Measurements from ENCODE around the gene IFI16. TPM values are rescaled to one million over a fixed set of nuclear protein-coding genes. Genes with fewer than 3 reads are reported as not detected.
"Not testable (repeated sequence)": the region's sequence is repeated elsewhere in the genome, so short reads cannot be mapped to it uniquely, and the experiment has no call there.

The IFI16 gene
- total RNA-seq, 1 donor from 2014 or later: 34.0 TPM

DNA sequence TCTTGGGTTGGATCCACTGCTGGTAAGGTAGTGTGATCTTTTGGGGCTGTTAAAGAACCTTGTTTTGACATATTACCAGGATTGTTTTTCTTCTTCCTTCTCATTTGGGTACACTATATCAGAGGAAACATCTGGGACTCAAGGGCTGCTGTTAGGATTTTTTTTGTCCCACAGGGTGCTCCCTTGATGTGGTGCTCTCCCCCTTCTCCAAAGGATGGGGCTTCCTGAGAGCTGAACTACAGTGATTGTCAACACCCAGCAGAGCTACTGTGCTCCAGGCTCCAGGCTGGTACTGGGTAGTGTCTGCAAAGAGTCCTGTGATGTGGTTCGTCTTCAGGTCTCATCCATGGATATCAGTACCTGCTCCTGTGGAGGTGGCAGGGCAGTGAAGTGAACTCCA is 20.6 kb downstream of the IFI16 start:
- DNase-seq (ENCODE audit: low read depth) (no peak), FAIRE-seq (no peak)
- H3K4me3 ChIP-seq (ENCODE audit: low read depth, low read length): no peak overlapping the region
- H3K27me3 ChIP-seq (ENCODE audit: control insufficient read depth, insufficient read depth, low read length): no peaks in the 10 kb centered on the region
- TF ChIP-seq, protein P1, sequence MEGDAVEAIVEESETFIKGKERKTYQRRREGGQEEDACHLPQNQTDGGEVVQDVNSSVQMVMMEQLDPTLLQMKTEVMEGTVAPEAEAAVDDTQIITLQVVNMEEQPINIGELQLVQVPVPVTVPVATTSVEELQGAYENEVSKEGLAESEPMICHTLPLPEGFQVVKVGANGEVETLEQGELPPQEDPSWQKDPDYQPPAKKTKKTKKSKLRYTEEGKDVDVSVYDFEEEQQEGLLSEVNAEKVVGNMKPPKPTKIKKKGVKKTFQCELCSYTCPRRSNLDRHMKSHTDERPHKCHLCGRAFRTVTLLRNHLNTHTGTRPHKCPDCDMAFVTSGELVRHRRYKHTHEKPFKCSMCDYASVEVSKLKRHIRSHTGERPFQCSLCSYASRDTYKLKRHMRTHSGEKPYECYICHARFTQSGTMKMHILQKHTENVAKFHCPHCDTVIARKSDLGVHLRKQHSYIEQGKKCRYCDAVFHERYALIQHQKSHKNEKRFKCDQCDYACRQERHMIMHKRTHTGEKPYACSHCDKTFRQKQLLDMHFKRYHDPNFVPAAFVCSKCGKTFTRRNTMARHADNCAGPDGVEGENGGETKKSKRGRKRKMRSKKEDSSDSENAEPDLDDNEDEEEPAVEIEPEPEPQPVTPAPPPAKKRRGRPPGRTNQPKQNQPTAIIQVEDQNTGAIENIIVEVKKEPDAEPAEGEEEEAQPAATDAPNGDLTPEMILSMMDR (IDR thresholded peaks at IDR 0.05; ENCODE audit: insufficient read depth, low read length, severe bottlenecking): no peak
- peaks cover 10% of the 10 kb centered on the region for H3K36me3 ChIP-seq (ENCODE audit: control insufficient read depth, insufficient read depth, low read length)

DNA sequence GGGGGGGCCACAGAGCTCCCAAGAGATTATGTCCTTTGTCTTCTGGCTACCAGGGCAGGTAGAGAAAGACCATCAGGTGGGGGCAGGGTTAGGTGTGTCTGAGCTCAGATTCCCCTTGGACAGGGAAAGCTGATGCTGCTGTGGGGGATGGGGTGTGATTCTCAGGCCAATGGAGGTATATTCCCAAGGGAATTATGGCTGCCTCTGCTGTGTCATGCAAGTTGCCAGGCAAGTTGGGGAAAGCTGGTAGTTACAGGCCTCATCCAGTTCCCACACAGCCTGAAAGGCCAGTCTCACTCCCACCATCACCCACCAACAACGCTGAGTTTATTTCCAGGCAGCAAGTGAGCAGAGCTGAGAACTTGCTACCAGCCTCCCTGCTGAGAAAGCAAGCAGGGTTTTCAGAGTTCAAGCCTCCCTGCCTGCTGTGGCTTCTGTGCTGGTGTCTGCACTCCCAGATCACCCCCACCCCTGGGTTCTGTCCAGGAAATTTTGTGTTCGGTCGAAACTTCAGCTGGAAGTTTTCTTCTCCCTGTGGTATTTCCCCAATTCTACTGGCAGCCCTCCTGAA is 21.3 kb downstream of the IFI16 start:
- peaks cover 10% of the 10 kb centered on the region for H3K36me3 ChIP-seq (ENCODE audit: control insufficient read depth, insufficient read depth, low read length)
- H3K27me3 ChIP-seq (ENCODE audit: control insufficient read depth, insufficient read depth, low read length): no peaks in the 10 kb centered on the region
- DNase-seq (ENCODE audit: low read depth): no peak
- H3K4me3 ChIP-seq (ENCODE audit: low read depth, low read length): no peak overlapping the region
- FAIRE-seq: peak; percentile 50
- TF ChIP-seq, protein P1 (IDR thresholded peaks at IDR 0.05; ENCODE audit: insufficient read depth, low read length, severe bottlenecking): no peak

DNA sequence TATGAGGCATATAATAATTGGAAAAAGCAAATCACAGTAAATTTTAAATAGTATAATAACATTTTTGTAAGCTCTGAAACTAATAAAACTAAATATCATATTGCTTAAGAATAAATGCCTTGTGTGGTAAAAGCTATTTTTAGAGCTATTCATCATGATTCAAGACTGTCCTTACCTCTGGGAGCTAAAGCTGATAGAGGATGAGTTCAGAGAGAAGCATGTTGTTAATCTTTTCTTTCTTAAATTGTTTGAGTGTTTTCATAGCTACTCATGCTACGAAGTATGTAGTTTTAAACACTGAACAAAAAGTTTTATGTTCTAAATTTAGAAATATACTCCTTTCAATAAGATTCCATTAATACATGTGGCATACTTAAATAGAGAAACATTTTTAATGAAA is 30.5 kb downstream of the IFI16 start:
- Histone ChIP-seq H3K36me3 (ENCODE audit: control insufficient read depth, insufficient read depth, low read length) (peaks cover 16% of the 10 kb centered on the region), H3K4me3 (ENCODE audit: low read depth, low read length) (no peak overlapping the region), H3K27me3 (ENCODE audit: control insufficient read depth, insufficient read depth, low read length) (no peaks in the 10 kb centered on the region)
- FAIRE-seq: no peak
- DNase-seq (ENCODE audit: low read depth): no peak
- TF ChIP-seq, protein P1 (IDR thresholded peaks at IDR 0.05; ENCODE audit: insufficient read depth, low read length, severe bottlenecking): no peak

DNA sequence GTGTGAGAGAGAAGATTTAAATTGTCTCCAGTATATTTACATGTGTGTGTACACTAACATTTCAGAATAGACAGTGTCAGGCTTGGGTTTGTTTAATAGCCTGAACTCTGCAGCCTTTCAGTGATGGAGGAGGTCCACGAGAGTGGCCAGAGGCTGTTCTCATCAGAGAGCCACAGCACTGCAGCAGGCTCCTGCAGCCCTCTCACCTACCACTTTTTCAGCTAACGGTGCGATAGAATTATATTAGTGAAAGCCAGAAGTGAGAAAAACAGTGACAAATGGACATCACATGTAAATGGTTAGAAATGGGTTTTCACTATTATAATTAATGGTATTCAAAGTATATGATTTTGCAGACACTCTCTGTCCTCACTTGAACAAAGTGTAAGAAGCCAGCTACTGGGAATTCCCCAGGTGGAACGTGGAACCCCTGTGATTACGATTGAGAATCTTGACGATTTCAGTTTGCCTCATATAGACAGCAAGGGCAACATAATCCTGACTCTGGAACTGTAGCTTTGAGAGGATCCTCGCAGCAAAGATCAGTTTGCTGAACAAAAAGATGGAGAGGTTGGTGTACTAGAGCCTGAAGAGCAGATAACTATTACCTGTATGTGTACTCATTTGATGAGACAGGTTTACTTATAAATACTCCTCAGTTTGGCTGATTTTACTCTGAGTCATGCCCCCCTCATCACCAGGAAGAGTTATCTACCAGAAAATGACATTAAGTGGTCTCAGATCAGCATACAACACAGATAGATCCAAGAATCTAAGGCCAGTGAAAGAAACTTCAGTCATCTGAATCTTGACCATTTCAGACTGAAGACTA is 31.4 kb downstream of the IFI16 start:
- DNase-seq (ENCODE audit: low read depth): no peak
- no peak overlapping the region for H3K4me3 ChIP-seq (ENCODE audit: low read depth, low read length)
- no peak for FAIRE-seq
- no peaks in the 10 kb centered on the region for H3K27me3 ChIP-seq (ENCODE audit: control insufficient read depth, insufficient read depth, low read length)
- TF ChIP-seq, protein P1 (IDR thresholded peaks at IDR 0.05; ENCODE audit: insufficient read depth, low read length, severe bottlenecking): no peak
- H3K36me3 ChIP-seq (ENCODE audit: control insufficient read depth, insufficient read depth, low read length): peaks cover 16% of the 10 kb centered on the region

DNA sequence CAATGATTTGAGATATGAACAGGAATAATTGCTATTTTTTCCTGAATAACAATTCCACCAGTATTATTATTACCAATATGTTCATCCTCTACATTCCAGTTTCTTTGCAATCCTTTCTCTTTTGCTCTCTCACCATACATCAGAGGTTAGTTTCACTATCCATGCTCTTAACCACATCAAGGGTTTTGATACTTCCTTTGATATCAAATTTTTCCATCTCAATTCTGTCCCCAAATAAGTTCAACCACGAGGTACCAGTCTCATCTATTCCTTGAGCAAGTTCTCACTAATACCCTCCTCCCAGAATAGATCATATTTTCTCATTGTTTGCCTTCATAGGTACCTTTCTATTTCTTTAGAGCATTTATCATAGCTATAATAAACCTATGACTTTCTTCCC is 36.8 kb downstream of the IFI16 start:
- not testable (repeated sequence) for DNase-seq (ENCODE audit: low read depth); H3K27me3 ChIP-seq (ENCODE audit: control insufficient read depth, insufficient read depth, low read length); H3K4me3 ChIP-seq (ENCODE audit: low read depth, low read length); FAIRE-seq
- H3K36me3 ChIP-seq (ENCODE audit: control insufficient read depth, insufficient read depth, low read length): peaks cover 11% of the 10 kb centered on the region

DNA sequence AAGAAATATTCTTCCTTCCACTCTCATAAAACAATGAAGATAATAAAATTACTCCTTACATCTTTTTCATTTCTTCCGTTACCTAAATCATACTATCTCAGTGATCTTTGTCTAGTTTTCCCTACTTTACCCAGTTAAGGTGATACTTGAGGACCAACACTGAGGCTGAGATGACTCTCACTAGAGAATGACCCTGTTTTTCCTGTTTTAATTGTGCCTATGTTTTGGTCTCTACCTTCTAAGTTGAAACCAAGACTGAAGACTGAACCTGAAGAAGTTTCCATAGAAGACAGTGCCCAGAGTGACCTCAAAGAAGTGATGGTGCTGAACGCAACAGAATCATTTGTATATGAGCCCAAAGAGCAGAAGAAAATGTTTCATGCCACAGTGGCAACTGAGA is 41.7 kb downstream of the IFI16 start:
- no peaks in the 10 kb centered on the region for H3K27me3 ChIP-seq (ENCODE audit: control insufficient read depth, insufficient read depth, low read length)
- TF ChIP-seq, protein P1 (IDR thresholded peaks at IDR 0.05; ENCODE audit: insufficient read depth, low read length, severe bottlenecking): no peak
- peaks cover 20% of the 10 kb centered on the region for H3K36me3 ChIP-seq (ENCODE audit: control insufficient read depth, insufficient read depth, low read length)
- no peak overlapping the region for H3K4me3 ChIP-seq (ENCODE audit: low read depth, low read length)
- DNase-seq (ENCODE audit: low read depth) (no peak), FAIRE-seq (no peak)

All from bronchial epithelial cell (primary cell).